COLO829 (cell line): ENCODE measurements around the gene SAMD11.
"Not testable (repeated sequence)": the region's sequence is repeated elsewhere in the genome, so short reads cannot be mapped to it uniquely, and the experiment has no call there.

Experiments used
- DNase-seq: peaks from one replicate; pipeline ENCODE4 v3.0.0; 2012; ENCODE audit warnings: low spot score

The SAMD11 gene

GRCh38 chr1:943545-944340, 20.0 kb downstream of the SAMD11 start:
- no peak for DNase-seq

GRCh38 chr1:944341-945325, 20.9 kb downstream of the SAMD11 start:
- no peak for DNase-seq

- DNase-seq = no peak
Measured at GRCh38 chr1:945688-946556, 22.2 kb downstream of the SAMD11 start.

DNA sequence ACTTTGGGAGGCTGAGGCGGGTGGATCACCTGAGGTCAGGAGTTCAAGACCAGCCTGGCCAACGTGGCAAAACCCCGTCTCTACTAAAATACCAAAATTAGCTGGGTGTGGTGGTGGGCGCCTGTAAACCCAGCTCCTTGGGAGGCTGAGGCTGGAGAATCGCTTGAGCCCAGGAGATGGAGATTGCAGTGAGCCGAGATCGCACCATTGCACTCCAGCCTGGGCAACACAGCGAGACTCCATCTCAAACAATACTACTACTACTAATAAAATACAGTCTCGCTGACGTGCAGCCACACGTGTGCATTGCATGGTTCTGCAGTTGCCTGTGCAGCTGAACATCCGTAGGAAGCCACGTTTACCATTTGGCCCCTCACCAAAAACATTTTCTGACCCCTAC, 23.1 kb downstream of the SAMD11 start:
- DNase-seq = not testable (repeated sequence)

- DNase-seq = no peak
Measured at GRCh38 chr1:947958-948357, 24.2 kb downstream of the SAMD11 start.

- DNase-seq = no peak
Measured at GRCh38 chr1:950268-950667, 26.5 kb downstream of the SAMD11 start.

DNA sequence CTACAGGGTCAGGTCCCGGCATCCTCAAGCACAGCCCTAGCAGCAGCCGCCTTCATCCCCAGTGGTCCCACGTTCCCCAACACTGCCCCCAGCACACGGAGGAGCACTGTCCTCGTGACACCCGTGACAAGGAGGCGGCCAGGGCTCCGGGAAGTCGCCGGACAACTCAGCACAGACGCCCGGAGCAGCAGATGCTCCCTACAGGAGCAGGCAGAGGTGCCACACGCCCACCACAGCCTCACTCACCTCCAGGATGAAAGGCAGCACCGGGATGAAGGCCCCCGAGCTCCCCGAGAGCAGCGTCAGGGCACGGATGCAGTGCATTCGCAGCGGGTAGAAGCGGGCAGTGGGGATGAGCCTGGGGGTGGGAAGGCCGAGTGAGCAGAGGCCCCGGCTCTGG, 27.2 kb downstream of the SAMD11 start:
- DNase-seq = no peak

DNA sequence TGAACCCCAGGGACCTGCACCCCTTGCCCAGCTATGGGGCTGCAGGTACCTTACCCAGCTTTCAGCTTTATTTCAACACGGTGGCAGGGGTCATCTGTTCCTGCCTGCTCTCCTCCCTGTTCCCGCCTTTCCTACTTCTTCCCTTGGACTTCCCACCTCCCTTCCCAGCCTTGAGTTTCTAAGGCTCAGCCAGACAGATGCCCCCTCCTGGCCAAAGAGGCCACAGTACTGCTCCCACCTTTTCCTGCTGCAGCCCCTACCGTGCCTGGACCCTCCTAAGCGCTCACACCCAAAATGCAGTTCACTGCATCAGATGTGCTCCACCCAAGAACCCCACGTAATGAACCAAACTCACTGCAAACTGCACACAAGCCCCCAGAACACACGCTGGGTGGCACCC, 27.6 kb downstream of the SAMD11 start:
- no peak for DNase-seq

GRCh38 chr1:952201-952600, 28.5 kb downstream of the SAMD11 start:
- no peak for DNase-seq

DNA sequence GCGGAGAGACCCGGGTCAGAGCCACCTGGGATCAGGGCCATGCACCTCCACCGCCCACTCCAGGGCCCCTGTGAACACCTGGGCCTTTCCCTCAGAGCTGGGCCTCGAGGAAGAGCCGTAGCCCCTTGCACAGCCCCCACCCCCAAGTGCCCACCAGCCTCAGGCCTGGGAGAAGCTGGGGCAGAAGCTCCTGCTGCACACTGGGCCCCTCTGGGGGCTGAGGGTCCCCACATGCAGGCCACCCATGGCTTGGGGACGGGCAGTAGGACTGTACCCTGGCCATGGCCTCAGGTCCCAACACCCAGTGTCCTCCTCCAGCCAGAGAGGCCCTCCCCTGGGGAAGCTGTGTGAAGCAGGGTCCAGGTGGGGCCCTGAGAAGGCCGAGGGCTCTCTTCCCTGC, 28.9 kb downstream of the SAMD11 start:
- DNase-seq = no peak

GRCh38 chr1:953524-954320, 30.0 kb downstream of the SAMD11 start:
- DNase-seq = no peak

GRCh38 chr1:954927-955326, 31.2 kb downstream of the SAMD11 start:
- DNase-seq = no peak

DNA sequence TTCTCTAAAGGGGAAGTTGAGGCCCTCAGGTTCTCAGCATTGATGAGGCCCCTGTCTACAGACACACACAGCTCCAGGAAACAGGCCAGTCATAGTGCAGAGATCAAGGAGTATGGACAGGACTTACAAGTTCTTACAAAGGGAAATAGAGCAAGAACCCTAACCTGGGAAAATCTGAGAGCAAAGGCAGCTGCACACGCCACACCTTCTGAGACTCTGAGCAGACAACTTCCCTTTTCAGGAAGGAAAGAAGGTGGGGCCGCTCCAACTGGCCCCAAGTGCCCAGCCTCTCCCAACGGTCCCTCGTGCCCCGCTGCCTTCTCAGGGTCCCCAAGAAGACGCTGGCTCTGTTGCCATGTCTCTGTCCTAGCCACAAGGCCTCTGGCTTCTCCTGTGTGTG, 31.8 kb downstream of the SAMD11 start:
- DNase-seq = no peak

DNA sequence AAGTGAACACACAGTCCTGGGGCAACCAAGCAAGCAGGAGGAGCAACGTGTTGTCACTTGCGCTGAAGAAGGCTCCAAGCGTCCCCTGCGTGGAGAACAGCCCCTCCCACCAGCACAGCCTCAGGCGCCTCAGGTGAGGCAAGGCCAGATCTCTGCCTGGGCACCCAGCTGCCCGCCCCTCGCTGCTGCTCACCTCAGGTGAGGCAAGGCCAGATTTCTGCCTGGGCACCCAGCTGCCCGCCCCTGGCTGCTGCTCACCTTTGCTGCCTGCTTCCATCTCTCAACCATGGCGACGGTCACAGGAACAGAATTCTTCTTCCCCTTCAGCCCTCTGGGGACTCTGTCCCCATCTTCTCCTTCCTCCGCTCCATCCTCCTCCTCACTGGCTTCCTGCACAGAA, 32.9 kb downstream of the SAMD11 start:
- no peak for DNase-seq

- DNase-seq = peak; percentile 75
Measured at GRCh38 chr1:958823-959730, 35.4 kb downstream of the SAMD11 start, which contains the start of gene NOC2L. TSS of gene NOC2L (minus strand) at chr1:959256. CDS start at chr1:959240, 16 bp downstream.

DNA sequence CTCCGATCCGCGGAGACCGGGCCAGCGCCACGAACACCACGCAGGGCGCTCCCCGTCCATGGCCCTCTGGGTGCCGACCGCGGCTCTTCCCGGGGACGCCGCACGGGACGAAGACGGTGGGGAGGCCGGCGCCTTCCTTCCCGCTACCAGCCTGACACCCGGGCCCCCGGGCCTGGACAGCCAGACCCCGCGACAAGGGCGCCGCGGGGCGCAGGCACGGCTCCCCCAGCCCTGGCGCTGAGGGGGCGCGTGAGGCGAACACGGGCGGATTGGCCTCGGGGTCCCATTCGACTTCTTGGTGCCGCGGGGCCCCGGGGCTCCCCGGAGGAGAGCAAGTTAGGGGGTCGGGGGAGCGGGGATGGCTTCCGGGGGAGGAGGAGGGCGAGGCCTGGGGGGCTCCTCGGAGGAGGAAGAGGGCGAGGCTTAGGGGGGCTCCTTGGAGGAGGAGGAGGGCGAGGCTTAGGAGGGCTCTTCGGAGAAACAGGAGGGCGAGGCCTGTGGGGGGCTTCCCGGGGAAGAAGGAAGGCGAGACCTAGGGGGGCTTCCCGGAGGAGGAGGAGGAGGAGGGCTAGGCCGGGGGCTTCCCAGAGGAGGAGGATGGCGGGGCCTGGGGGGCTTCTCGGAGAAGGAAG, 36.1 kb downstream of the SAMD11 start:
- no peak for DNase-seq

- DNase-seq = no peak
Measured at GRCh38 chr1:960363-961131, 36.8 kb downstream of the SAMD11 start, which contains the start of gene KLHL17. TSS of gene KLHL17 (plus strand) at chr1:960584. CDS start at chr1:960694, 110 bp downstream.

GRCh38 chr1:961132-961669, 37.5 kb downstream of the SAMD11 start:
- DNase-seq = no peak
